PC-3 (cell line): Measurements from ENCODE around the gene NCOA7. TPM values are rescaled to one million over a fixed set of nuclear protein-coding genes. Genes with fewer than 3 reads are reported as not detected.

ENCODE experiments used
- ATAC-seq: fragments of 200-7000 bp; cut with Tn5 transposase; 2 replicates; pipeline ENCODE4 v1.9.1; 2020; ENCODE audit warnings: mild to moderate bottlenecking, moderate library complexity
- BruUV-seq: library from RNA; stranded (reverse); fragments of 400-500 nt; replicated peaks from 2 replicates; lab custom pipeline; 2021; lab: Mats Ljungman, UMichigan
- CTCF ChIA-PET: fragments of 300-600 bp; sonication (Branson Sonifier 250); formaldehyde crosslinking; loops from one replicate; lab custom pipeline; 2022; ENCODE audit warnings: antibody characterized with exemption; lab: Charles Lee
- POLR2A ChIA-PET: fragments of 300-600 bp; sonication (Branson Sonifier 250); formaldehyde crosslinking; loops from one replicate; lab custom pipeline; 2022; ENCODE audit warnings: antibody characterized with exemption; ENCODE audit not compliant: unreplicated experiment; lab: Charles Lee
- DNase-seq: peaks from one replicate; pipeline ENCODE4 v3.0.0-alpha.2; 2015
- H2AFZ ChIP-seq: fragments of 300-600 bp; sonication (generic); 2 replicates; pipeline ENCODE4 v1.6.0; 2016; ENCODE audit warnings: antibody characterized with exemption, low read length
- H3F3A ChIP-seq: fragments of 300-600 bp; sonication (generic); one replicate; pipeline ENCODE4 v1.6.0; 2017; ENCODE audit warnings: antibody characterized with exemption, low read length, control low read depth, mild to moderate bottlenecking; ENCODE audit not compliant: unreplicated experiment
- H3K27ac ChIP-seq: fragments of 300-600 bp; sonication (generic); 2 replicates; pipeline ENCODE4 v1.5.1; 2016; ENCODE audit warnings: mild to moderate bottlenecking, low read length
- H3K27me3 ChIP-seq: fragments of 300-600 bp; sonication (generic); 2 replicates; pipeline ENCODE4 v1.6.1; 2016; ENCODE audit warnings: low read length, mixed read lengths
- H3K36me3 ChIP-seq: fragments of 300-600 bp; sonication (generic); 2 replicates; pipeline ENCODE4 v1.6.1; 2016; ENCODE audit warnings: low read depth, mixed run types, low read length, mixed read lengths
- H3K4me1 ChIP-seq: fragments of 300-600 bp; sonication (generic); 2 replicates; pipeline ENCODE4 v1.5.1; 2016; ENCODE audit warnings: low read length; ENCODE audit not compliant: insufficient read depth
- H3K4me2 ChIP-seq: fragments of 300-600 bp; sonication (generic); 2 replicates; pipeline ENCODE4 v1.6.0; 2016; ENCODE audit warnings: low read length
- H3K4me3 ChIP-seq: fragments of 300-600 bp; sonication (generic); 2 replicates; pipeline ENCODE4 v1.5.1; 2016; ENCODE audit warnings: mild to moderate bottlenecking, low read length, mixed read lengths
- H3K79me2 ChIP-seq: fragments of 300-600 bp; sonication (generic); 2 replicates; pipeline ENCODE4 v1.6.1; 2017; ENCODE audit warnings: low read length, mixed read lengths
- H3K9ac ChIP-seq: fragments of 300-600 bp; sonication (generic); 2 replicates; pipeline ENCODE4 v1.6.0; 2016; ENCODE audit warnings: mild to moderate bottlenecking, low read length
- H3K9me2 ChIP-seq: fragments of 300-600 bp; sonication (generic); replicated peaks from 2 replicates; pipeline ENCODE4 v1.6.1; 2016; ENCODE audit warnings: mixed run types, low read length, mixed read lengths
- H3K9me3 ChIP-seq: fragments of 300-600 bp; sonication (generic); 2 replicates; pipeline ENCODE4 v1.6.1; 2016; ENCODE audit warnings: low read length, mixed read lengths
- H4K20me1 ChIP-seq: fragments of 300-600 bp; sonication (generic); 2 replicates; pipeline ENCODE4 v1.6.1; 2016; ENCODE audit warnings: low read length, mixed read lengths
- CTCF ChIP-seq: fragments of 300-600 bp; sonication (generic); conservative IDR thresholded peaks from 2 replicates; pipeline ENCODE4 v1.5.1; 2017; ENCODE audit warnings: antibody characterized with exemption, low read depth, mild to moderate bottlenecking, low read length
- EZH2 ChIP-seq: fragments of 300-600 bp; sonication (generic); IDR thresholded peaks from one replicate; pipeline ENCODE4 v1.6.1; 2017; ENCODE audit warnings: antibody characterized with exemption, mild to moderate bottlenecking, low read length; ENCODE audit not compliant: unreplicated experiment
- EZH2phosphoT487 ChIP-seq: fragments of 300-600 bp; sonication (generic); IDR thresholded peaks from 2 replicates; pipeline ENCODE4 v1.6.1; 2018; ENCODE audit warnings: mild to moderate bottlenecking, antibody characterized with exemption, low read length, borderline replicate concordance
- intact Hi-C: fragments of 100-400 bp; cut with micrococcal nuclease; formaldehyde crosslinking; loops from 2 replicates; pipeline ENCODE4 v1.9.0; 2023
- total RNA-seq: library from RNA; depleted of rRNA; stranded (reverse); fragments of >200 nt; gene quantifications from 2 replicates; pipeline ENCODE4 v1.2.3, GENCODE V29; 2014

NCOA7 gene
- total RNA-seq, 1 experiment from 2014 or later, result 13.4 TPM

- no peaks in the 10 kb centered on the region for H3K9me3 ChIP-seq
- H3K27me3 ChIP-seq, result no peaks in the 10 kb centered on the region
- no peaks in the 10 kb centered on the region for H3F3A ChIP-seq
- TF ChIP-seq EZH2, result no peak
- no peak for TF ChIP-seq EZH2phosphoT487
- no peak for TF ChIP-seq CTCF
- TSS peak; percentile 100 for BruUV-seq
- peak overlapping the region; percentile 94 for H3K4me3 ChIP-seq
- H3K4me2 ChIP-seq, result peak overlapping the region; percentile 78
- CTCF ChIA-PET, result no interaction called here
- H3K9me2 ChIP-seq, result no peaks in the 10 kb centered on the region
- H2AFZ ChIP-seq, result peak overlapping the region; percentile 86
- no peaks in the 10 kb centered on the region for H3K36me3 ChIP-seq
- H3K4me1 ChIP-seq, result peaks cover 15% of the 10 kb centered on the region
- H3K79me2 ChIP-seq, result no peaks in the 10 kb centered on the region
- peak overlapping the region; percentile 54 for H3K27ac ChIP-seq
- DNase-seq, result peak; percentile 58
- no peaks in the 10 kb centered on the region for H4K20me1 ChIP-seq
- H3K9ac ChIP-seq, result peak overlapping the region; percentile 72
- intact Hi-C loops, result loop anchor here (1.0 to 5.0 kb wide), 3 partner anchors 78 to 192 kb away; partner anchors contain the start of gene HINT3
- POLR2A ChIA-PET, result no interaction called here
- peak; percentile 72 for ATAC-seq
These were observed 10.0 kb upstream of the NCOA7 start for GRCh38 chr6:125780540-125781313.

- peak overlapping the region; percentile 72 for H3K9ac ChIP-seq
- H3F3A ChIP-seq, result no peaks in the 10 kb centered on the region
- no peaks in the 10 kb centered on the region for H3K36me3 ChIP-seq
- intact Hi-C loops, result loop anchor here (2.0 to 5.0 kb wide), 2 partner anchors 77 to 191 kb away; no protein-coding TSS in a partner anchor
- H3K9me3 ChIP-seq, result no peaks in the 10 kb centered on the region
- ATAC-seq (peak; percentile 42), DNase-seq (peak; percentile 31)
- H3K4me3 ChIP-seq, result peak overlapping the region; percentile 94
- no peak for TF ChIP-seq EZH2phosphoT487
- TF ChIP-seq CTCF, result peak; percentile 46; the same call in 1 of the 2 replicates
- no peaks in the 10 kb centered on the region for H3K79me2 ChIP-seq
- no peaks in the 10 kb centered on the region for H3K9me2 ChIP-seq
- H3K27me3 ChIP-seq, result no peaks in the 10 kb centered on the region
- H3K27ac ChIP-seq, result peak overlapping the region; percentile 54
- peak overlapping the region; percentile 78 for H3K4me2 ChIP-seq
- H4K20me1 ChIP-seq, result no peaks in the 10 kb centered on the region
- CTCF ChIA-PET, result no interaction called here
- BruUV-seq, result TSS peak; percentile 76
- H2AFZ ChIP-seq, result peak overlapping the region; percentile 86
- POLR2A ChIA-PET, result no interaction called here
- peaks cover 15% of the 10 kb centered on the region for H3K4me1 ChIP-seq
These were observed 9.4 kb upstream of the NCOA7 start for GRCh38 chr6:125781314-125781868.

- Histone ChIP-seq H3K27me3 (no peaks in the 10 kb centered on the region), H3K9me3 (no peaks in the 10 kb centered on the region), H3K9ac (no peak overlapping the region), H3F3A (no peaks in the 10 kb centered on the region), H3K9me2 (no peaks in the 10 kb centered on the region), H4K20me1 (no peaks in the 10 kb centered on the region), H2AFZ (no peak overlapping the region), H3K36me3 (no peaks in the 10 kb centered on the region), H3K4me1 (peaks cover 15% of the 10 kb centered on the region), H3K4me3 (0 out of 2 replicates have a peak overlapping the region, but pooled peaks have one; percentile 14), H3K4me2 (peak overlapping the region; percentile 67), H3K27ac (peak overlapping the region; percentile 52), H3K79me2 (no peaks in the 10 kb centered on the region)
- peak; percentile 34 for ATAC-seq
- DNase-seq, result peak; percentile 62
- intact Hi-C loops, result loop anchor here (1.0 to 5.0 kb wide), 2 partner anchors 169 to 188 kb away; no protein-coding TSS in a partner anchor
- TF ChIP-seq EZH2 (no peak), CTCF (no peak), EZH2phosphoT487 (no peak)
- ChIA-PET CTCF (no interaction called here), POLR2A (no interaction called here)
- BruUV-seq, result no TSS peak
These were observed 6.4 kb upstream of the NCOA7 start for GRCh38 chr6:125784365-125784764.
